Limb (tissue), 2 donors: Measurements from ENCODE around the gene CELSR1.

Experiments
- DNase-seq, 2 donors: peaks; one replicate each; pipeline ENCODE4 v3.0.0-alpha.2; 2016; ENCODE audit errors: extremely low spot score in 2 of 2

Gene CELSR1

GRCh38 chr22:46537225-46537945, at the start of gene CELSR1:
Gene CELSR1 (minus strand): TSS chr22:46537620. CDS start chr22:46537170, 450 bp downstream.
- peak in 1 of 2 donors; percentile 76 for DNase-seq

GRCh38 chr22:46587061-46587460, 49.6 kb upstream of the CELSR1 start:
- DNase-seq = no peak

GRCh38 chr22:46586531-46587011, 49.2 kb upstream of the CELSR1 start:
- no peak for DNase-seq

GRCh38 chr22:46586123-46586519, 48.7 kb upstream of the CELSR1 start:
- DNase-seq = no peak

GRCh38 chr22:46585340-46586122, 48.1 kb upstream of the CELSR1 start:
- no peak for DNase-seq

GRCh38 chr22:46584081-46584921, 46.9 kb upstream of the CELSR1 start:
- DNase-seq = peak in 1 of 2 donors; percentile 54

- DNase-seq = no peak
Observed at GRCh38 chr22:46583571-46583970, 46.2 kb upstream of the CELSR1 start.

- no peak for DNase-seq
Observed at GRCh38 chr22:46582281-46582933, 45.0 kb upstream of the CELSR1 start.

- no peak for DNase-seq
Observed at GRCh38 chr22:46581538-46582244, 44.3 kb upstream of the CELSR1 start.

- DNase-seq = no peak
Observed at GRCh38 chr22:46580940-46581537, 43.6 kb upstream of the CELSR1 start.

- no peak for DNase-seq
Observed at GRCh38 chr22:46579751-46580449, 42.5 kb upstream of the CELSR1 start.

GRCh38 chr22:46578824-46579561, 41.6 kb upstream of the CELSR1 start:
- DNase-seq = no peak

- peak in 1 of 2 donors; percentile 35 for DNase-seq
Observed at GRCh38 chr22:46578251-46578823, 40.9 kb upstream of the CELSR1 start.

GRCh38 chr22:46577368-46578249, 40.2 kb upstream of the CELSR1 start:
- peak in 1 of 2 donors; percentile 57 for DNase-seq

- peak; percentile 55 to 79 for DNase-seq
Observed at GRCh38 chr22:46576556-46577367, 39.3 kb upstream of the CELSR1 start.

- peak in 1 of 2 donors; percentile 45 for DNase-seq
Observed at GRCh38 chr22:46575911-46576555, 38.6 kb upstream of the CELSR1 start.
